ENCODE results near the gene STRADB.

GRCh38 chr2:201415149-201415548 lies 36.4 kb upstream of the STRADB start:
- TF ChIP-seq CTCF (conservative IDR thresholded peaks at IDR 0.05; ENCODE audit: low read depth, low read length) (no peak), EZH2 (IDR thresholded peaks at IDR 0.05; ENCODE audit: low read length, unreplicated experiment) (no peak), EZH2phosphoT487 (IDR thresholded peaks at IDR 0.05; ENCODE audit: borderline replicate concordance, low read length) (no peak)

All from PC-3 (cell line).